Endothelial cell (in vitro differentiated cells): ENCODE data around the gene MMP14. TPM values are rescaled to one million over a fixed set of nuclear protein-coding genes. Genes with fewer than 3 reads are reported as not detected.

Experiments used
- DNase-seq: peaks from one replicate; pipeline ENCODE4 v3.0.0; 2021; ENCODE audit warnings: low spot score
- H3K27ac Mint-ChIP-seq: one replicate; pipeline ENCODE4 v1.8.0; 2021; ENCODE audit warnings: mixed read lengths, inconsistent platforms; ENCODE audit not compliant: unreplicated experiment
- H3K27me3 Mint-ChIP-seq: one replicate; pipeline ENCODE4 v1.8.0; 2021; ENCODE audit warnings: mild to moderate bottlenecking, moderate library complexity, mixed read lengths, inconsistent platforms; ENCODE audit not compliant: unreplicated experiment
- H3K36me3 Mint-ChIP-seq: one replicate; pipeline ENCODE4 v1.8.0; 2021; ENCODE audit warnings: mild to moderate bottlenecking, low read depth, mixed read lengths, inconsistent platforms; ENCODE audit not compliant: unreplicated experiment
- H3K4me1 Mint-ChIP-seq: one replicate; pipeline ENCODE4 v1.8.0; 2021; ENCODE audit warnings: mild to moderate bottlenecking, mixed read lengths, inconsistent platforms; ENCODE audit not compliant: unreplicated experiment
- H3K4me3 Mint-ChIP-seq: one replicate; pipeline ENCODE4 v1.8.0; 2021; ENCODE audit warnings: mild to moderate bottlenecking, mixed read lengths, inconsistent platforms; ENCODE audit not compliant: unreplicated experiment
- H3K9me3 Mint-ChIP-seq: one replicate; pipeline ENCODE4 v1.8.0; 2021; ENCODE audit warnings: mixed read lengths, inconsistent platforms; ENCODE audit not compliant: unreplicated experiment
- total RNA-seq: library from RNA; stranded (reverse); fragmentation: NEBNext Ultra II Directional; extraction: Animal tissue kit (Norgen Biotek cat#: 25700); gene quantifications from one replicate; pipeline ENCODE4 v1.2.1, GENCODE V29; 2021; ENCODE audit not compliant: unreplicated experiment
- TF ChIP-seq, protein P1 (sequence below): fragments of 200-600 bp; sonication (generic); IDR thresholded peaks from one replicate; pipeline ENCODE4 v1.5.0; 2021; ENCODE audit warnings: antibody characterized with exemption; ENCODE audit not compliant: unreplicated experiment

MMP14 gene
- total RNA-seq, 1 donor from 2014 or later: 819 TPM

GRCh38 chr14:22845821-22846625 is 9.6 kb downstream of the MMP14 start:
- Mint-ChIP-seq H3K4me1 (peaks cover 52% of the 10 kb centered on the region), H3K9me3 (no peaks in the 10 kb centered on the region), H3K4me3 (no peak overlapping the region), H3K27ac (peak overlapping the region; percentile 31), H3K27me3 (peaks cover 16% of the 10 kb centered on the region), H3K36me3 (peaks cover 49% of the 10 kb centered on the region)
- no peak for DNase-seq
- TF ChIP-seq, protein P1, sequence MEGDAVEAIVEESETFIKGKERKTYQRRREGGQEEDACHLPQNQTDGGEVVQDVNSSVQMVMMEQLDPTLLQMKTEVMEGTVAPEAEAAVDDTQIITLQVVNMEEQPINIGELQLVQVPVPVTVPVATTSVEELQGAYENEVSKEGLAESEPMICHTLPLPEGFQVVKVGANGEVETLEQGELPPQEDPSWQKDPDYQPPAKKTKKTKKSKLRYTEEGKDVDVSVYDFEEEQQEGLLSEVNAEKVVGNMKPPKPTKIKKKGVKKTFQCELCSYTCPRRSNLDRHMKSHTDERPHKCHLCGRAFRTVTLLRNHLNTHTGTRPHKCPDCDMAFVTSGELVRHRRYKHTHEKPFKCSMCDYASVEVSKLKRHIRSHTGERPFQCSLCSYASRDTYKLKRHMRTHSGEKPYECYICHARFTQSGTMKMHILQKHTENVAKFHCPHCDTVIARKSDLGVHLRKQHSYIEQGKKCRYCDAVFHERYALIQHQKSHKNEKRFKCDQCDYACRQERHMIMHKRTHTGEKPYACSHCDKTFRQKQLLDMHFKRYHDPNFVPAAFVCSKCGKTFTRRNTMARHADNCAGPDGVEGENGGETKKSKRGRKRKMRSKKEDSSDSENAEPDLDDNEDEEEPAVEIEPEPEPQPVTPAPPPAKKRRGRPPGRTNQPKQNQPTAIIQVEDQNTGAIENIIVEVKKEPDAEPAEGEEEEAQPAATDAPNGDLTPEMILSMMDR: no peak

GRCh38 chr14:22846811-22847307 is 10.5 kb downstream of the MMP14 start:
- Mint-ChIP-seq H3K4me3 (no peak overlapping the region), H3K36me3 (peaks cover 43% of the 10 kb centered on the region), H3K27ac (no peak overlapping the region), H3K4me1 (peaks cover 55% of the 10 kb centered on the region), H3K27me3 (peaks cover 16% of the 10 kb centered on the region), H3K9me3 (no peaks in the 10 kb centered on the region)
- TF ChIP-seq, protein P1: no peak
- no peak for DNase-seq

DNA sequence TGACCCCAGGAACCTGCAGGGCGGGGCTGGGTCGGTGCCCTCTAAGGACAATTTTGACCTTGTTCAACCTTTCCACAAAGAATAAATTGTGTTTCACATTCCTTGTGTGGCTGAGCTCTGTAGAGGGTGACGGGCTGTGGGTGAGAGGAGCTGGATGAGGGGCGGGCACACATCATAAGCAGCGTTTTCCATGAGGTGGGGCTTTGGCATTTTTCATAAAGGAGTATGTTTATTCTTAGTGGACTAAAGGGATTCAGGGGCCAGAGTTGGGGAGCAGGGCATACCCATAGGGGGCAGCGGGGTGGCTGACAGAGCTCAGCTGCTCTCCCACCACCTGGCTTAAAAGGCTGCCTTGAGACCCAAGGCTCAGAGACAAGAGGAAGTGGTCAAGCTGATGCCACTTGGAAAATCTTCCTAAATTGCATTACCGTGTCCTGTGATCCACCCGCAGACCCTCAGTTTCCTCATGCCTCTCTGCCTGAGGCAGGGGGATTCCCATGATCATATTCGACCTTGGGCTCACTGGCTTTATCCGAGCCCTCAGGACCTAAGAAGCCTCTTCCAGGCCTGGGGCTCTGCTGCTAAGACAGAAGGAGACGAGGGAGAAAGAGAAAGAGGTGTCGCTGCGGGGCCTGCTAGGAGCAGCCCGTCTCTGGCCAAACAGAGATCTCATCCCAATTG is 11.4 kb downstream of the MMP14 start:
- peak overlapping the region; percentile 37 for H3K4me3 Mint-ChIP-seq
- no peak for DNase-seq
- peaks cover 48% of the 10 kb centered on the region for H3K4me1 Mint-ChIP-seq
- H3K36me3 Mint-ChIP-seq: peaks cover 34% of the 10 kb centered on the region
- H3K27ac Mint-ChIP-seq: peak overlapping the region; percentile 82
- H3K27me3 Mint-ChIP-seq: peaks cover 16% of the 10 kb centered on the region
- no peaks in the 10 kb centered on the region for H3K9me3 Mint-ChIP-seq
- TF ChIP-seq, protein P1: no peak

DNA sequence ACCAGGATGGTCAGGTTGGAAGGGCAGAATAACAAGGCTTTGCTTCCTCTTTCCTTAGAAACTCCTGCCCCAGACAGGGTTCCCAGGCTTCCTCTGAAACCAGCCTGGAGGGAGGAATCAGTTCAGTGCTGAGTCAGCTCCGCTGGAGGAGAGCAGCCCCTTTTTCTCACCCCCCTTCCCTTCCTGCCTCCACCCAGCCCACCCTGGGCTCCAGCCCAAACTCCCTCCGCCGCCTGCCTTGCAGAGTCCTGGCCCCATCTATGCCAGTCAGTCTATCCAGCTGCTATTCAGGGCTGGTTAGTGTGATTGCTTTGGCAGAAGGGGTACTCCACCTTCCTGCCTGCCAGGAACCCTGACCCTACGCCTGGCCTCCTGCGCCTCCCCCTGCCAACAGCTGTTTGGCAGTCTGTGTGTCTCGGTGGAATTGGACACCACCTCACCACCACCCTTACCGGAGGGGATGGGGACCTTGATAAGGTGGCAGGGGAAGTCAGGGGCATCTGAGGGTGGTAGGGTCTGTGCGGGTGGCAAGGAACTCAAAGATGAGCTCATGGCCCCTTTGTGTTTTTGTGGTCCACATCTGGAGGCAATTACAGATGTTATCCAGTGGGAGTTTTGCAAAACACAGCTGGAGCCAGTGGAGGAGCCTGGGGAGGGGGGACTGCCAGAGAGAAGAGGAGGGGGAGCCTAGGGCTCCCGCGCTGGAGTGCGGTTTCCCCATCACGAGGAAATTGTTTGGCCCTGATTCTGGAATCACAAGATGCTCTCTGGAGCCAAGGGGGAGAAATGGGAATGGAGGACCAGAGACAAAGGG is 12.2 kb downstream of the MMP14 start:
- H3K4me3 Mint-ChIP-seq: no peak overlapping the region
- no peak for DNase-seq
- H3K27me3 Mint-ChIP-seq: peaks cover 16% of the 10 kb centered on the region
- peaks cover 26% of the 10 kb centered on the region for H3K36me3 Mint-ChIP-seq
- H3K9me3 Mint-ChIP-seq: no peaks in the 10 kb centered on the region
- H3K4me1 Mint-ChIP-seq: peaks cover 43% of the 10 kb centered on the region
- peak overlapping the region; percentile 75 for H3K27ac Mint-ChIP-seq
- TF ChIP-seq, protein P1: no peak
